ENCODE data around the gene TACR1.

GRCh38 chr2:75031171-75031570 is 168.1 kb downstream of the TACR1 start:
- TF ChIP-seq CTCF (IDR thresholded peaks at IDR 0.05) (no peak), POLR2A (IDR thresholded peaks at IDR 0.05; ENCODE audit: low read depth) (no peak)
